HEK293 (cell line): ENCODE data around the gene PRPF6.
A peak's percentile ranks its signal among the peaks of the same experiment; 100 is the strongest.

Experiments
- CTCF ChIA-PET: fragments of 350-600 bp; formaldehyde crosslinking; extraction: SDS; loops from one replicate; lab custom pipeline; 2021; ENCODE audit warnings: antibody characterized with exemption; lab: Yijun Ruan, JAX
- POLR2A ChIA-PET: fragments of 300-600 bp; formaldehyde crosslinking; extraction: SDS; loops from one replicate; lab custom pipeline; 2020; ENCODE audit warnings: antibody characterized with exemption, inconsistent platforms; lab: Yijun Ruan, JAX
- H3K27ac ChIP-seq: fragments of 200-500 bp; sonication (Bioruptor generic); 2 replicates; pipeline ENCODE4 v1.5.1; 2014; ENCODE audit warnings: low read depth, low read length, control low read depth, inconsistent platforms; ENCODE audit errors: extremely low read depth
- H3K36me3 ChIP-seq, 2 experiments: fragments of 200-500 bp in 1 of 2; sonication (Bioruptor generic) in 1 of 2; 1 replicate in 1 of 2; 2 replicates in 1 of 2; pipeline ENCODE4 v1.5.1; 2014 to 2017; ENCODE audit warnings: inconsistent platforms in 2 of 2, low read length in 2 of 2; ENCODE audit not compliant: control insufficient read depth in 2 of 2, insufficient read depth in 1 of 2
- H3K4me1 ChIP-seq: fragments of 200-500 bp; sonication (Bioruptor generic); 2 replicates; pipeline ENCODE4 v1.5.1; 2014; ENCODE audit warnings: mild to moderate bottlenecking, low read length, inconsistent platforms; ENCODE audit not compliant: control insufficient read depth, insufficient read depth
- H3K4me3 ChIP-seq: 2 replicates; pipeline ENCODE4 v1.5.1; 2011; ENCODE audit warnings: low read depth, mild to moderate bottlenecking, control low read depth, low read length, moderate library complexity
- H3K9me3 ChIP-seq: fragments of 200-500 bp; sonication (Bioruptor generic); 2 replicates; pipeline ENCODE4 v1.5.1; 2014; ENCODE audit warnings: low read depth, low read length, inconsistent platforms; ENCODE audit not compliant: control insufficient read depth, insufficient read depth
- GFI1B ChIP-seq: fragments of 450-650 bp; formaldehyde crosslinking; IDR thresholded peaks from 2 replicates; pipeline ENCODE4 v1.5.1; 2016; ENCODE audit warnings: missing biosample characterization, missing genetic modification characterization
- GLIS1 ChIP-seq: fragments of 450-650 bp; formaldehyde crosslinking; IDR thresholded peaks from 2 replicates; pipeline ENCODE4 v1.5.1; 2016; ENCODE audit warnings: missing biosample characterization, missing genetic modification characterization
- HIC1 ChIP-seq: fragments of 450-650 bp; formaldehyde crosslinking; IDR thresholded peaks from 2 replicates; pipeline ENCODE4 v1.5.1; 2016; ENCODE audit warnings: missing biosample characterization, missing genetic modification characterization
- PRDM1 ChIP-seq: fragments of 450-650 bp; formaldehyde crosslinking; IDR thresholded peaks from 2 replicates; pipeline ENCODE4; 2016; ENCODE audit warnings: missing biosample characterization, missing genetic modification characterization
- SP7 ChIP-seq: fragments of 450-650 bp; formaldehyde crosslinking; IDR thresholded peaks from 2 replicates; pipeline ENCODE4 v1.5.1; 2016; ENCODE audit warnings: missing biosample characterization, missing genetic modification characterization
- TRIM28 ChIP-seq: IDR thresholded peaks from 2 replicates; pipeline ENCODE4 v1.6.1; 2011; ENCODE audit warnings: low read length, control low read depth, borderline replicate concordance
- YY1 ChIP-seq: fragments of 450-650 bp; formaldehyde crosslinking; IDR thresholded peaks from 2 replicates; pipeline ENCODE4 v1.5.1; 2018; ENCODE audit warnings: missing biosample characterization, missing genetic modification characterization
- ZBTB21 ChIP-seq: fragments of 450-650 bp; formaldehyde crosslinking; IDR thresholded peaks from 2 replicates; pipeline ENCODE4 v1.5.1; 2017; ENCODE audit warnings: missing biosample characterization, missing genetic modification characterization
- ZBTB48 ChIP-seq: fragments of 450-650 bp; formaldehyde crosslinking; IDR thresholded peaks from 2 replicates; pipeline ENCODE4 v1.5.1; 2016; ENCODE audit warnings: missing biosample characterization, missing genetic modification characterization
- ZBTB6 ChIP-seq: fragments of 450-650 bp; formaldehyde crosslinking; IDR thresholded peaks from 2 replicates; pipeline ENCODE4 v1.5.1; 2017; ENCODE audit warnings: missing biosample characterization, missing genetic modification characterization
- ZIC2 ChIP-seq: fragments of 450-650 bp; formaldehyde crosslinking; IDR thresholded peaks from 2 replicates; pipeline ENCODE4 v1.5.1; 2016; ENCODE audit warnings: missing biosample characterization, missing genetic modification characterization
- ZNF121 ChIP-seq: fragments of 450-650 bp; formaldehyde crosslinking; IDR thresholded peaks from 2 replicates; pipeline ENCODE4 v1.5.1; 2016; ENCODE audit warnings: missing biosample characterization, missing genetic modification characterization
- ZNF132 ChIP-seq: fragments of 450-650 bp; formaldehyde crosslinking; IDR thresholded peaks from 2 replicates; pipeline ENCODE4 v1.5.1; 2017; ENCODE audit warnings: missing biosample characterization, missing genetic modification characterization, borderline replicate concordance
- ZNF140 ChIP-seq: fragments of 450-650 bp; formaldehyde crosslinking; IDR thresholded peaks from 2 replicates; pipeline ENCODE4 v1.5.1; 2016; ENCODE audit warnings: missing biosample characterization, missing genetic modification characterization
- ZNF174 ChIP-seq: fragments of 450-650 bp; formaldehyde crosslinking; IDR thresholded peaks from 2 replicates; pipeline ENCODE4 v1.5.0; 2017; ENCODE audit warnings: missing biosample characterization, mild to moderate bottlenecking, missing genetic modification characterization
- ZNF175 ChIP-seq: fragments of 450-650 bp; formaldehyde crosslinking; IDR thresholded peaks from 2 replicates; pipeline ENCODE4 v1.5.1; 2016; ENCODE audit warnings: missing biosample characterization, missing genetic modification characterization
- ZNF184 ChIP-seq: fragments of 450-650 bp; IDR thresholded peaks from 2 replicates; pipeline ENCODE4 v1.5.1; 2018; ENCODE audit warnings: missing biosample characterization, mild to moderate bottlenecking, missing genetic modification characterization
- ZNF202 ChIP-seq: fragments of 450-650 bp; formaldehyde crosslinking; IDR thresholded peaks from 2 replicates; pipeline ENCODE4 v1.5.1; 2016; ENCODE audit warnings: missing biosample characterization, missing genetic modification characterization, borderline replicate concordance
- ZNF211 ChIP-seq: fragments of 450-650 bp; formaldehyde crosslinking; IDR thresholded peaks from 2 replicates; pipeline ENCODE4 v1.5.1; 2016; ENCODE audit warnings: low read depth, missing biosample characterization, missing genetic modification characterization
- ZNF280C ChIP-seq: fragments of 450-650 bp; formaldehyde crosslinking; IDR thresholded peaks from 2 replicates; pipeline ENCODE4 v1.5.1; 2016; ENCODE audit warnings: missing biosample characterization, missing genetic modification characterization
- ZNF335 ChIP-seq: fragments of 450-650 bp; formaldehyde crosslinking; conservative IDR thresholded peaks from 2 replicates; pipeline ENCODE4 v1.5.1; 2016; ENCODE audit warnings: missing biosample characterization, missing genetic modification characterization
- ZNF366 ChIP-seq: fragments of 450-650 bp; formaldehyde crosslinking; conservative IDR thresholded peaks from 2 replicates; pipeline ENCODE4 v1.5.1; 2016; ENCODE audit warnings: missing biosample characterization, missing genetic modification characterization
- ZNF449 ChIP-seq: fragments of 450-650 bp; formaldehyde crosslinking; IDR thresholded peaks from 2 replicates; pipeline ENCODE4 v1.5.1; 2017; ENCODE audit warnings: missing biosample characterization, mild to moderate bottlenecking, missing genetic modification characterization, moderate library complexity
- ZNF488 ChIP-seq: fragments of 450-650 bp; formaldehyde crosslinking; IDR thresholded peaks from 2 replicates; pipeline ENCODE4 v1.5.1; 2016; ENCODE audit warnings: missing biosample characterization, missing genetic modification characterization
- ZNF548 ChIP-seq: fragments of 450-650 bp; formaldehyde crosslinking; IDR thresholded peaks from 2 replicates; pipeline ENCODE4 v1.5.1; 2016; ENCODE audit warnings: missing biosample characterization, missing genetic modification characterization
- ZNF558 ChIP-seq: fragments of 450-650 bp; formaldehyde crosslinking; IDR thresholded peaks from 2 replicates; pipeline ENCODE4 v1.5.1; 2016; ENCODE audit warnings: missing biosample characterization, missing genetic modification characterization
- ZNF596 ChIP-seq: fragments of 450-650 bp; IDR thresholded peaks from 2 replicates; pipeline ENCODE4 v1.5.0; 2018; ENCODE audit warnings: missing biosample characterization, mild to moderate bottlenecking, missing genetic modification characterization, moderate library complexity
- ZNF747 ChIP-seq: fragments of 450-650 bp; formaldehyde crosslinking; IDR thresholded peaks from 2 replicates; pipeline ENCODE4 v1.5.1; 2016; ENCODE audit warnings: missing biosample characterization, missing genetic modification characterization
- ZNF777 ChIP-seq: fragments of 450-650 bp; formaldehyde crosslinking; IDR thresholded peaks from 2 replicates; pipeline ENCODE4 v1.5.1; 2017; ENCODE audit warnings: missing biosample characterization, missing genetic modification characterization, borderline replicate concordance
- ZXDB ChIP-seq: fragments of 450-650 bp; formaldehyde crosslinking; IDR thresholded peaks from 2 replicates; pipeline ENCODE4 v1.5.1; 2016; ENCODE audit warnings: missing biosample characterization, missing genetic modification characterization

PRPF6 gene

GRCh38 chr20:64063389-64064144 lies 82.6 kb downstream of the PRPF6 start (continued):
- TF ChIP-seq ZNF335 (tag by site-specific recombination) (peak; percentile 4; the same call in 1 of the 2 replicates), ZNF174 (tag by site-specific recombination) (no peak), ZNF184 (tag by site-specific recombination) (no peak), ZNF449 (tag by site-specific recombination) (no peak)

- no peaks in the 10 kb centered on the region for H3K9me3 ChIP-seq
- ChIA-PET POLR2A (no interaction called here), CTCF (interaction anchor here (0.9 kb wide), 1 partner anchor 56 kb away, joined by 3 read pairs; no protein-coding TSS in a partner anchor)
- no peak overlapping the region for H3K27ac ChIP-seq
- no peaks in the 10 kb centered on the region for H3K36me3 ChIP-seq
- H3K4me1 ChIP-seq, result no peaks in the 10 kb centered on the region
- peak overlapping the region; percentile 80 for H3K4me3 ChIP-seq
- TF ChIP-seq ZNF558 (tag by site-specific recombination) (no peak), ZNF747 (tag by site-specific recombination) (no peak), ZNF548 (tag by site-specific recombination) (no peak), ZBTB48 (no peak), ZNF140 (no peak), ZXDB (tag by site-specific recombination) (no peak), ZNF132 (tag by site-specific recombination) (no peak), YY1 (tag by site-specific recombination) (no peak), ZNF596 (tag by site-specific recombination) (no peak), ZNF280C (no peak), ZNF366 (tag by site-specific recombination) (no peak), GFI1B (tag by site-specific recombination) (no peak), TRIM28 (no peak), PRDM1 (tag by site-specific recombination) (no peak), ZIC2 (peak; percentile 42), GLIS1 (tag by site-specific recombination) (peak; percentile 88), ZNF211 (no peak), ZNF175 (tag by site-specific recombination) (no peak), ZNF488 (tag by site-specific recombination) (no peak), ZNF121 (tag by site-specific recombination) (no peak), ZNF202 (tag by site-specific recombination) (no peak), ZNF777 (no peak), HIC1 (tag by site-specific recombination) (no peak), ZBTB21 (no peak), SP7 (no peak), ZBTB6 (tag by site-specific recombination) (peak; percentile 57; the same call in 1 of the 2 replicates)
Measured at GRCh38 chr20:64064145-64064698, 83.3 kb downstream of the PRPF6 start.
